Breast epithelium (tissue), 4 donors: ENCODE data around the gene RNF150. TPM values are rescaled to one million over a fixed set of nuclear protein-coding genes. Genes with fewer than 3 reads are reported as not detected.

Experiments
- DNase-seq, 2 donors: peaks; one replicate each; pipeline ENCODE4 v3.0.0-alpha.2; 2019; ENCODE audit warnings: low spot score in 2 of 2
- H3K27ac ChIP-seq, 2 donors: fragments of 200-600 bp; sonication (generic) in 1 of 2; one replicate each; pipeline ENCODE4 v1.5.1; 2016 to 2019; ENCODE audit warnings: mild to moderate bottlenecking in 1 of 2
- H3K27me3 ChIP-seq, 2 donors: fragments of 200-600 bp; sonication (generic) in 1 of 2; one replicate each; pipeline versions ENCODE4 v1.5.1 to v1.6.0; 2017 to 2019; ENCODE audit warnings: control low read depth in 1 of 2, mild to moderate bottlenecking in 1 of 2
- H3K36me3 ChIP-seq: fragments of 200-600 bp; one replicate; pipeline ENCODE4 v1.5.1; 2019
- H3K4me1 ChIP-seq, 2 donors: fragments of 200-600 bp; sonication (generic); one replicate each; pipeline ENCODE4 v1.5.1; 2016 to 2019; ENCODE audit warnings: control low read depth in 1 of 2
- H3K4me3 ChIP-seq, 3 donors: fragments of 200-600 bp; sonication (generic); 1 replicate in 2 of 3; 2 replicates in 1 of 3; pipeline ENCODE4 v1.5.1; 2016 to 2019; ENCODE audit warnings: mild to moderate bottlenecking in 3 of 3, moderate library complexity in 2 of 3
- H3K9me3 ChIP-seq, 2 donors: fragments of 200-600 bp; sonication (generic) in 1 of 2; one replicate each; pipeline ENCODE4 v1.5.1; 2016 to 2019; ENCODE audit warnings: control low read depth in 1 of 2
- CTCF ChIP-seq, 3 donors: fragments of 450-650 bp; IDR thresholded peaks; one replicate each; pipeline ENCODE4 v1.5.1; 2016 to 2017; ENCODE audit warnings: antibody characterized with exemption in 3 of 3, mild to moderate bottlenecking in 3 of 3, moderate library complexity in 3 of 3
- POLR2A ChIP-seq: fragments of 450-650 bp; IDR thresholded peaks from one replicate; pipeline ENCODE4 v1.6.1; 2016; ENCODE audit warnings: antibody characterized with exemption, mild to moderate bottlenecking, moderate library complexity
- POLR2AphosphoS5 ChIP-seq, 3 donors: sonication (generic); formaldehyde crosslinking; IDR thresholded peaks; one replicate each; pipeline ENCODE4 v1.6.1; 2017; ENCODE audit warnings: antibody characterized with exemption in 3 of 3
- intact Hi-C: fragments of 100-400 bp; cut with DNase I; formaldehyde crosslinking; loops from one replicate; pipeline ENCODE4 v1.15.1; 2023; ENCODE audit warnings: low total_unique reads
- total RNA-seq, 3 donors: library from RNA; depleted of rRNA; stranded (reverse); fragments of >200 nt; gene quantifications; one replicate each; pipeline ENCODE4 v1.1.0, GENCODE V29; 2016

The RNF150 gene
- total RNA-seq, 3 donors from 2014 or later: 5.6 to 19.7 (median 14.8) TPM

- no peak for TF ChIP-seq CTCF (IDR thresholded peaks at IDR 0.05)
- no peak for TF ChIP-seq POLR2A
- TF ChIP-seq POLR2AphosphoS5 (IDR thresholded peaks at IDR 0.05): no peak
- H3K36me3 ChIP-seq: no peaks in the 10 kb centered on the region
- no peaks in the 10 kb centered on the region for H3K27me3 ChIP-seq
- no peak overlapping the region for H3K4me3 ChIP-seq
- no peak overlapping the region for H3K27ac ChIP-seq
- intact Hi-C loops: no loop called here
- DNase-seq: no peak
- H3K9me3 ChIP-seq: no peaks in the 10 kb centered on the region
- no peaks in the 10 kb centered on the region for H3K4me1 ChIP-seq
Observed at GRCh38 chr4:140989944-140990343, 143.3 kb downstream of the RNF150 start.

GRCh38 chr4:140986045-140986444 is 147.2 kb downstream of the RNF150 start:
- no peak for DNase-seq
- Histone ChIP-seq H3K9me3 (no peaks in the 10 kb centered on the region), H3K27ac (no peak overlapping the region), H3K36me3 (no peaks in the 10 kb centered on the region), H3K4me3 (no peak overlapping the region), H3K4me1 (no peaks in the 10 kb centered on the region), H3K27me3 (no peaks in the 10 kb centered on the region)
- TF ChIP-seq POLR2AphosphoS5 (IDR thresholded peaks at IDR 0.05): no peak
- no peak for TF ChIP-seq CTCF (IDR thresholded peaks at IDR 0.05)
- TF ChIP-seq POLR2A: no peak
- intact Hi-C loops: no loop called here

- no peak overlapping the region for H3K4me3 ChIP-seq
- H3K4me1 ChIP-seq: no peaks in the 10 kb centered on the region
- intact Hi-C loops: no loop called here
- H3K36me3 ChIP-seq: no peaks in the 10 kb centered on the region
- no peak for DNase-seq
- H3K27ac ChIP-seq: no peak overlapping the region
- H3K27me3 ChIP-seq: no peaks in the 10 kb centered on the region
- TF ChIP-seq POLR2AphosphoS5 (IDR thresholded peaks at IDR 0.05) (no peak), CTCF (IDR thresholded peaks at IDR 0.05) (no peak), POLR2A (no peak)
- H3K9me3 ChIP-seq: no peaks in the 10 kb centered on the region
Observed at GRCh38 chr4:140982613-140983340, 150.5 kb downstream of the RNF150 start.

- intact Hi-C loops: no loop called here
- H3K27ac ChIP-seq: no peak overlapping the region
- H3K4me3 ChIP-seq: no peak overlapping the region
- no peaks in the 10 kb centered on the region for H3K9me3 ChIP-seq
- no peaks in the 10 kb centered on the region for H3K27me3 ChIP-seq
- DNase-seq: no peak
- no peaks in the 10 kb centered on the region for H3K4me1 ChIP-seq
- no peaks in the 10 kb centered on the region for H3K36me3 ChIP-seq
- TF ChIP-seq POLR2AphosphoS5 (IDR thresholded peaks at IDR 0.05): no peak
- no peak for TF ChIP-seq CTCF (IDR thresholded peaks at IDR 0.05)
- no peak for TF ChIP-seq POLR2A
Observed at GRCh38 chr4:140980426-140981200, 152.7 kb downstream of the RNF150 start.

- Histone ChIP-seq H3K4me1 (no peaks in the 10 kb centered on the region), H3K4me3 (no peak overlapping the region), H3K27me3 (no peaks in the 10 kb centered on the region), H3K9me3 (no peaks in the 10 kb centered on the region), H3K27ac (no peak overlapping the region), H3K36me3 (no peaks in the 10 kb centered on the region)
- no peak for DNase-seq
- TF ChIP-seq CTCF (IDR thresholded peaks at IDR 0.05) (no peak), POLR2AphosphoS5 (IDR thresholded peaks at IDR 0.05) (no peak)
- intact Hi-C loops: no loop called here
Observed at GRCh38 chr4:140976768-140977167, 156.5 kb downstream of the RNF150 start.
